Lower leg skin (tissue), 4 donors: ENCODE results near the gene ZNF513. TPM values are rescaled to one million over a fixed set of nuclear protein-coding genes. Genes with fewer than 3 reads are reported as not detected.

Source experiments
- DNase-seq, 2 donors: peaks; one replicate each; pipeline ENCODE4 v3.0.0-alpha.2; 2019; ENCODE audit warnings: low spot score in 2 of 2
- H3K4me3 ChIP-seq: fragments of 200-600 bp; sonication (generic); 2 replicates; pipeline ENCODE4 v1.5.1; 2017; ENCODE audit warnings: mild to moderate bottlenecking, low read depth; ENCODE audit not compliant: poor library complexity, severe bottlenecking
- POLR2A ChIP-seq, 2 donors: fragments of 450-650 bp; IDR thresholded peaks; one replicate each; pipeline ENCODE4 v1.6.1; 2016 to 2017; ENCODE audit warnings: antibody characterized with exemption in 2 of 2, mild to moderate bottlenecking in 1 of 2, moderate library complexity in 1 of 2
- WGBS, 2 donors: methylation state at CpG; one replicate each; pipeline ENCODE4 v1.1.5; 2018; 5-methylcytosine and 5-hydroxymethylcytosine counted together
- intact Hi-C: fragments of 100-400 bp; cut with DNase I; formaldehyde crosslinking; loops from one replicate; pipeline ENCODE4 v1.15.0; 2023; ENCODE audit warnings: low total_unique reads
- total RNA-seq, 4 donors: library from RNA; depleted of rRNA; stranded (reverse); fragments of >200 nt; gene quantifications; one replicate each; pipeline ENCODE4 v1.1.0, GENCODE V29; 2016
- TF ChIP-seq, protein P1 (sequence below), 3 donors: fragments of 450-650 bp; IDR thresholded peaks; one replicate each; pipeline ENCODE4 v1.5.1; 2016; ENCODE audit warnings: antibody characterized with exemption in 3 of 3, mild to moderate bottlenecking in 3 of 3, moderate library complexity in 2 of 3

The ZNF513 gene
- total RNA-seq, 4 donors from 2014 or later: 8.3 to 14.9 (median 11.5) TPM

DNA sequence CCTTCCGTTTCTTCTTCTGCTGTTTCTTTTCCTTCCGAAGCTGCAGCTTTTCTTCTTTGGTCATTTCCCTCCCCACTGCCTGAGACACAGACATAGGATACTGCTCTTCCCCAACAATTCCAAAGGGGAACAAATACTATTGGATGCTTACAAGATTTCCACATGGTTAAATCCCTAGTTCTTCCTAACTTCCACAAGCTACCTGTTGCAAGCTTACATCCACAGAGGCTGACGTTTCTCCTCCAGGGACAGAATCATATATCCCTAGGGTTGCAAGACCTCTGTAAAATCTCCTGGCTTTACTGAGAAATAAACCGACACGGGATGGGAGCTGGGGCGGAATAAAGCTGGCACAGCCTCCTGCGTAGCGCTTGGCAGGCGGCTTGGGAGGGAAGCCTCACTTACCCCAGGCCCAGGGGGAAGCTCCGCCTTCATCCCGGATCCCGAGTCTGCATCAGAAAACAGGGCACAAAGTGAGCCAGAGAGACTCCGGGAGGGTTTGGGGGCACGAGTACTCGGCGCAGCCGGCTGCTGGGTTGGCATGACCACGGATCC is 11.0 kb downstream of the ZNF513 start:
- peak; percentile 58 to 91 for DNase-seq
- 0 to 2% methylated on average over 12 to 14 of the region's 18 CpGs for WGBS, 2 donors
- TF ChIP-seq, protein P1, sequence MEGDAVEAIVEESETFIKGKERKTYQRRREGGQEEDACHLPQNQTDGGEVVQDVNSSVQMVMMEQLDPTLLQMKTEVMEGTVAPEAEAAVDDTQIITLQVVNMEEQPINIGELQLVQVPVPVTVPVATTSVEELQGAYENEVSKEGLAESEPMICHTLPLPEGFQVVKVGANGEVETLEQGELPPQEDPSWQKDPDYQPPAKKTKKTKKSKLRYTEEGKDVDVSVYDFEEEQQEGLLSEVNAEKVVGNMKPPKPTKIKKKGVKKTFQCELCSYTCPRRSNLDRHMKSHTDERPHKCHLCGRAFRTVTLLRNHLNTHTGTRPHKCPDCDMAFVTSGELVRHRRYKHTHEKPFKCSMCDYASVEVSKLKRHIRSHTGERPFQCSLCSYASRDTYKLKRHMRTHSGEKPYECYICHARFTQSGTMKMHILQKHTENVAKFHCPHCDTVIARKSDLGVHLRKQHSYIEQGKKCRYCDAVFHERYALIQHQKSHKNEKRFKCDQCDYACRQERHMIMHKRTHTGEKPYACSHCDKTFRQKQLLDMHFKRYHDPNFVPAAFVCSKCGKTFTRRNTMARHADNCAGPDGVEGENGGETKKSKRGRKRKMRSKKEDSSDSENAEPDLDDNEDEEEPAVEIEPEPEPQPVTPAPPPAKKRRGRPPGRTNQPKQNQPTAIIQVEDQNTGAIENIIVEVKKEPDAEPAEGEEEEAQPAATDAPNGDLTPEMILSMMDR (IDR thresholded peaks at IDR 0.05): no peak
- TF ChIP-seq POLR2A (IDR thresholded peaks at IDR 0.05): no peak
- intact Hi-C loops: no loop called here
- H3K4me3 ChIP-seq: peak overlapping the region; percentile 72

DNA sequence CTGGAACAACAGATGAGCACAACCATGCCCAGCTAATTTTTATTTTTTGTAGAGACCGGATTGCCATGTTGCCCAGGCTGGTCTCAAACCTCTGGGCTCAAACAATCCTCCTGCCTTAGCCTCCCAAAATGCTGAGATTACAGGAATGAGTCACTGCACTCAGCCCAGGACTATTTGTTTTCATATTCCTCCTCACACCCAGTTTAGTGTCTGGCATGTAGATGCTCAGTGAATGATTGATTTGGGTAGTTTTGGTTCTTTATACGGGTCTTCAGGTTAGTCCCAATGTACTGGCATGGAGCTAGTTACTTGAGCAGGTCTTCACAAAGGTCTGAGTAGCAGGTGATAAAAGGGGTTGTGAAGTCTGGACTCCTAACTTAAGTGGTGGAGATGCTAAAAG is 16.6 kb downstream of the ZNF513 start:
- no peak for DNase-seq
- WGBS, 2 donors: 75 to 91% methylated on average over 2 of the region's 2 CpGs
- intact Hi-C loops: no loop called here
- no peak overlapping the region for H3K4me3 ChIP-seq
- TF ChIP-seq POLR2A (IDR thresholded peaks at IDR 0.05): no peak
- TF ChIP-seq, protein P1 (IDR thresholded peaks at IDR 0.05): no peak

DNA sequence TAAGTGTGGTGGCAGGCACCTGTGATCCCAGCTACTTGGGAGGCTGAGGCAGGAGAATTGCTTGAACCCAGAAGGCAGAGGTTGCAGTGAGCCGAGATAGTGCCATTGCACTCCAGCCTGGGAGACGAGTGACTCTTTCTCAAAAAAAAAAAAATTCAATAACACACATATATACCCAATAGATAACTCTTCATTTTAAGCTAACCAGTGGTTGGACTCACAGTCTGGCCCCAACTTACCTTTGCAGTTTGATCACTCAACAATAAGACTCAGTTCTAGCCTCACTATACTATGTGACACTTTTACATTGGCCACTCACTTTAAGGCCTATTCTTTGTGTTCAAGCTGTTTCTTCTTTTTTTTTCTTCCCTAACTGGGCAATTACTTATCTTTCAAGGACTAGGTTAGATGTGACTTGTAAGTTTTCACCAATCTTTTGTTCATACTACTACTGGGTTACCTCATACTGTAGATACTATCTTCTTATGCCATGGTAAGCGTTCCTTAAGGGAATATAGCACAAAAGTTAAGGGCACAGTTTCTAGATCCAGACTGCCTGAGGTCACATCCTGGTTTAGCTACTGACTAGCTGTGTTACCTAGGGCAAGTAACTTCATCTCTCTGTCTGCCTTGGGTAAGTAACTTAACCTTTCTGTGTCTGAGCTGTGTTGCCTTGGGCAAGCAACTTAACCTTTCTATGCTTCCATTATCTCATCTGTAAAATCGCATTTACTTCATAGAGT is 17.7 kb downstream of the ZNF513 start:
- WGBS, 2 donors: 82 to 90% methylated on average over 4 of the region's 4 CpGs
- TF ChIP-seq POLR2A (IDR thresholded peaks at IDR 0.05): no peak
- TF ChIP-seq, protein P1 (IDR thresholded peaks at IDR 0.05): no peak
- DNase-seq: no peak
- no peak overlapping the region for H3K4me3 ChIP-seq
- intact Hi-C loops: no loop called here

DNA sequence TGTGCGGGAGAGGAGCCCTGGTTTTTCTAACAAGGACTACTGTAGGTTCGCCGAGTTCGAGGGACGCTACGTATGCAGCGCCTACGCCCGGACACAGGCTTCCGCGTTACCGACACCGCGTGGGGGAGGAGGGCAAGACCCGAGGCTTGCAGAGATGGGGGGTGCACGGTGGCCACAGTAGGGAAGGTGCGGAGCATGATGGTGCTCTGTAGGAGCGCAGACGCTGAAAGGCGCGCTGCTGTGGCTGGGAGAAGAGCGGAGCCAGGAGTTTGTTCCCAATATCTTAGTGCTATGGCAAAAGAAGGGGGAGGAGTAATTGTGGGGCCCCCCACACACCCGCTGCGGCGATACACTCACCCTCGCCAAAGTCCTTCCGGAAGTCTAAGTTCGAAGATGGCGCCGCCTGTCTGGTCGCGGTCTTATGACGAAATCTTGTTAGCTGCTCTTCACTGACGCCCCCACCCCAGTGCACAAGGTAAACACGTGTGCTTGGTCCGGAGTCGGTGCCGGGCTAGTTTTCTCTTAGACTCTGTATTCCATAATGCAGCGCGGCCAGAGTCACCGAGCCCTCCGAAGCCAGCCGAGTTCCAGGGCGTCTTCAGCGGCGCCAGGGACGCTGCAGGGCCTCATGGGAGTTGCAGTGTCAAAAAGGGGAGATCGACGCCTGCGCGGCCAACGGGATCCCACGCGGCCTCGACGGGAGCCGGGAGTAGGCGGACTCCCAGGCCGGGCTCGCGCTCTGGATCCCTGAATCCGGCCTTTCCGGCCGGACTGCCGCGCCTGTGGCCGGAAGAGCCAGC is 24.0 kb downstream of the ZNF513 start, which contains the start of gene GTF3C2:
Gene GTF3C2, minus strand, starts transcription at position 383 of the 800 bp plus-strand sequence. CDS start 13,210 bp downstream, outside the sequence.
- intact Hi-C loops: no loop called here
- no peak for TF ChIP-seq POLR2A (IDR thresholded peaks at IDR 0.05)
- TF ChIP-seq, protein P1 (IDR thresholded peaks at IDR 0.05): peak in 1 of 3 donors; percentile 1
- peak; percentile 94 to 99 for DNase-seq
- WGBS, 2 donors: 0% methylated on average over 37 to 64 of the region's 67 CpGs
- peak within 1 kb of the TSS; percentile 81 for H3K4me3 ChIP-seq

DNA sequence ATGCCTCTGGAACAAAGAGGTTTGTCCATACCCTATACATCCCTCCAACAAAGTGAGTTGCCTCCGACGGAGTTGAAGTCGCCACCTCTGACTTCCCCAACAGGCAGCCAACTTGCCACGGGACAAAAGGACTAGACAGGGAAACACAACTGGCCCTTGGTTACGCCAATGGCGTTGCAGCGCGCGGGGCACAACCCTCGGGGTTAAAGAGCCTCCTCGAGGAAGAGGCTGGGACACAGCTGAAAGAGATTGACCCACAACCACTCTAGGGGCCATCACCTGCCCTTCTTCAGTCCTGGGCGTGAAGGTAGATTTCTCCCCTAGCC is 24.5 kb downstream of the ZNF513 start:
- intact Hi-C loops: no loop called here
- no peak for TF ChIP-seq POLR2A (IDR thresholded peaks at IDR 0.05)
- TF ChIP-seq, protein P1 (IDR thresholded peaks at IDR 0.05): no peak
- H3K4me3 ChIP-seq: peak overlapping the region; percentile 81
- DNase-seq: peak; percentile 26 to 87
- 0% methylated on average over 12 of the region's 12 CpGs for WGBS, 2 donors
